Progenitor cell of endocrine pancreas (in vitro differentiated cells): ENCODE results near the gene TNIK. TPM values are rescaled to one million over a fixed set of nuclear protein-coding genes. Genes with fewer than 3 reads are reported as not detected.

Experiments used
- DNase-seq: peaks from one replicate; pipeline ENCODE4 v3.0.0; 2021; ENCODE audit warnings: low spot score; ENCODE audit not compliant: unreplicated experiment
- H3K27ac Mint-ChIP-seq: 2 replicates; pipeline ENCODE4 v1.8.0; 2021; ENCODE audit warnings: mild to moderate bottlenecking, moderate library complexity, mixed read lengths
- H3K27me3 Mint-ChIP-seq: 2 replicates; pipeline ENCODE4 v1.8.0; 2021; ENCODE audit warnings: mixed read lengths
- H3K36me3 Mint-ChIP-seq: 2 replicates; pipeline ENCODE4 v1.8.0; 2022; ENCODE audit warnings: mixed read lengths; ENCODE audit not compliant: insufficient read depth
- H3K4me1 Mint-ChIP-seq: 2 replicates; pipeline ENCODE4 v1.8.0; 2021; ENCODE audit warnings: low read depth, mixed read lengths
- H3K4me3 Mint-ChIP-seq: 2 replicates; pipeline ENCODE4 v1.8.0; 2021; ENCODE audit warnings: low read depth, mild to moderate bottlenecking, moderate library complexity, mixed read lengths
- H3K9me3 Mint-ChIP-seq: 2 replicates; pipeline ENCODE4 v1.8.0; 2021; ENCODE audit warnings: low read depth, mixed read lengths
- CTCF ChIP-seq: fragments of 200-600 bp; sonication (generic); IDR thresholded peaks from one replicate; pipeline ENCODE4 v1.5.0; 2021; ENCODE audit warnings: antibody characterized with exemption, mild to moderate bottlenecking; ENCODE audit not compliant: unreplicated experiment
- total RNA-seq: library from RNA; stranded (reverse); gene quantifications from 2 replicates; pipeline ENCODE4 v1.2.1, GENCODE V29; 2021

The TNIK gene
- total RNA-seq, 1 donor from 2014 or later = 15.7 TPM

- Mint-ChIP-seq H3K27ac (no peak overlapping the region), H3K27me3 (no peaks in the 10 kb centered on the region), H3K4me1 (peaks cover 17% of the 10 kb centered on the region), H3K9me3 (peaks cover 8% of the 10 kb centered on the region), H3K4me3 (no peak overlapping the region), H3K36me3 (no peaks in the 10 kb centered on the region)
- no peak for DNase-seq
- TF ChIP-seq CTCF = no peak
Measured at GRCh38 chr3:171346019-171346418, 114.2 kb downstream of the TNIK start.

- Mint-ChIP-seq H3K4me3 (no peak overlapping the region), H3K9me3 (peaks cover 8% of the 10 kb centered on the region), H3K4me1 (peaks cover 19% of the 10 kb centered on the region), H3K27ac (no peak overlapping the region), H3K36me3 (no peaks in the 10 kb centered on the region), H3K27me3 (no peaks in the 10 kb centered on the region)
- TF ChIP-seq CTCF = no peak
- DNase-seq = no peak
Measured at GRCh38 chr3:171345107-171345843, 114.9 kb downstream of the TNIK start.

GRCh38 chr3:171343693-171344092, 116.5 kb downstream of the TNIK start:
- H3K4me1 Mint-ChIP-seq = peaks cover 17% of the 10 kb centered on the region
- DNase-seq = no peak
- H3K9me3 Mint-ChIP-seq = peaks cover 8% of the 10 kb centered on the region
- no peaks in the 10 kb centered on the region for H3K36me3 Mint-ChIP-seq
- H3K4me3 Mint-ChIP-seq = no peak overlapping the region
- TF ChIP-seq CTCF = no peak
- no peak overlapping the region for H3K27ac Mint-ChIP-seq
- H3K27me3 Mint-ChIP-seq = no peaks in the 10 kb centered on the region

- Mint-ChIP-seq H3K9me3 (peaks cover 8% of the 10 kb centered on the region), H3K27me3 (no peaks in the 10 kb centered on the region), H3K4me1 (peaks cover 17% of the 10 kb centered on the region), H3K27ac (no peak overlapping the region), H3K4me3 (no peak overlapping the region), H3K36me3 (no peaks in the 10 kb centered on the region)
- no peak for DNase-seq
- no peak for TF ChIP-seq CTCF
Measured at GRCh38 chr3:171342783-171343420, 117.3 kb downstream of the TNIK start.

- DNase-seq = no peak
- peaks cover 12% of the 10 kb centered on the region for H3K4me1 Mint-ChIP-seq
- TF ChIP-seq CTCF = no peak
- no peak overlapping the region for H3K4me3 Mint-ChIP-seq
- H3K27me3 Mint-ChIP-seq = no peaks in the 10 kb centered on the region
- peaks cover 8% of the 10 kb centered on the region for H3K9me3 Mint-ChIP-seq
- no peak overlapping the region for H3K27ac Mint-ChIP-seq
- H3K36me3 Mint-ChIP-seq = no peaks in the 10 kb centered on the region
Measured at GRCh38 chr3:171342200-171342599, 118.0 kb downstream of the TNIK start.
